ENCODE measurements around the gene KRTAP5-7. TPM values are rescaled to one million over a fixed set of nuclear protein-coding genes. Genes with fewer than 3 reads are reported as not detected.

KRTAP5-7 gene
- total and polyA plus RNA-seq, 4 donors, result 0.19 TPM; not detected in 3

- WGBS, result 97% methylated on average over 6 of the region's 6 CpGs
- H3K9me3 ChIP-seq (ENCODE audit: control insufficient read depth in 4 of 4, low read length in 3 of 4), result no peaks in the 10 kb centered on the region
- no peak overlapping the region for H3K4me3 ChIP-seq (ENCODE audit: low read depth in 1 of 3, low read length in 3 of 3)
- no peak overlapping the region for H3K9ac ChIP-seq (ENCODE audit: low read depth in 1 of 2, low read length in 2 of 2)
- peaks cover 11 to 68% (median 43%) of the 10 kb centered on the region in 4 donors for H3K36me3 ChIP-seq (ENCODE audit: control insufficient read depth in 4 of 4, insufficient read depth in 3 of 4, low read depth in 1 of 4, low read length in 3 of 4)
- no peaks in the 10 kb centered on the region for H3K4me1 ChIP-seq (ENCODE audit: control insufficient read depth in 4 of 4, insufficient read depth in 4 of 4, low read length in 3 of 4)
- DNase-seq (ENCODE audit: low spot score), result no peak
- no peaks in the 10 kb centered on the region for H3K27me3 ChIP-seq (ENCODE audit: control insufficient read depth in 4 of 4, insufficient read depth in 4 of 4, low read length in 3 of 4)
- TF ChIP-seq CTCF (IDR thresholded peaks at IDR 0.05; ENCODE audit: low read depth, low read length, missing input control) (no peak), ZBTB33 (IDR thresholded peaks at IDR 0.05) (no peak), TAF1 (conservative IDR thresholded peaks at IDR 0.05) (no peak), SP1 (IDR thresholded peaks at IDR 0.05) (no peak), HNF4A (conservative IDR thresholded peaks at IDR 0.05) (no peak), REST (IDR thresholded peaks at IDR 0.05) (no peak), ATF3 (IDR thresholded peaks at IDR 0.05) (no peak), JUND (IDR thresholded peaks at IDR 0.05) (no peak), NR2F2 (IDR thresholded peaks at IDR 0.05) (no peak)
- H3K27ac ChIP-seq (ENCODE audit: low read depth in 1 of 2, low read length in 2 of 2), result no peak overlapping the region
Measured at GRCh38 chr11:71485063-71485399, 42.0 kb upstream of the KRTAP5-7 start.

- Histone ChIP-seq H3K27ac (ENCODE audit: low read depth in 1 of 2, low read length in 2 of 2) (no peak overlapping the region), H3K27me3 (ENCODE audit: control insufficient read depth in 4 of 4, insufficient read depth in 4 of 4, low read length in 3 of 4) (no peaks in the 10 kb centered on the region), H3K4me1 (ENCODE audit: control insufficient read depth in 4 of 4, insufficient read depth in 4 of 4, low read length in 3 of 4) (no peaks in the 10 kb centered on the region), H3K9me3 (ENCODE audit: control insufficient read depth in 4 of 4, low read length in 3 of 4) (no peaks in the 10 kb centered on the region), H3K36me3 (ENCODE audit: control insufficient read depth in 4 of 4, insufficient read depth in 3 of 4, low read depth in 1 of 4, low read length in 3 of 4) (peaks cover 7 to 69% (median 41%) of the 10 kb centered on the region in 4 donors), H3K4me3 (ENCODE audit: low read depth in 1 of 3, low read length in 3 of 3) (no peak overlapping the region), H3K9ac (ENCODE audit: low read depth in 1 of 2, low read length in 2 of 2) (no peak overlapping the region)
- 98% methylated on average over 18 of the region's 18 CpGs for WGBS
- DNase-seq (ENCODE audit: low spot score), result no peak
- no peak for TF ChIP-seq ZBTB33 (IDR thresholded peaks at IDR 0.05)
- no peak for TF ChIP-seq HNF4A (conservative IDR thresholded peaks at IDR 0.05)
- no peak for TF ChIP-seq CTCF (IDR thresholded peaks at IDR 0.05; ENCODE audit: low read depth, low read length, missing input control)
- TF ChIP-seq REST (IDR thresholded peaks at IDR 0.05), result no peak
- no peak for TF ChIP-seq ATF3 (IDR thresholded peaks at IDR 0.05)
- no peak for TF ChIP-seq MAX (IDR thresholded peaks at IDR 0.05)
- no peak for TF ChIP-seq SP1 (IDR thresholded peaks at IDR 0.05)
- no peak for TF ChIP-seq YY1 (IDR thresholded peaks at IDR 0.05)
- TF ChIP-seq RXRA (IDR thresholded peaks at IDR 0.05), result no peak
- TF ChIP-seq EGR1 (IDR thresholded peaks at IDR 0.05; ENCODE audit: low read depth in 2 of 2), result no peak
- TF ChIP-seq FOXA1 (IDR thresholded peaks at IDR 0.05), result no peak
- no peak for TF ChIP-seq JUND (IDR thresholded peaks at IDR 0.05)
Measured at GRCh38 chr11:71485466-71485865, 41.6 kb upstream of the KRTAP5-7 start.
